SK-N-MC (cell line): ENCODE results near the gene SLC15A3.

Experiments used
- EZH2 ChIP-seq: fragments of 200-600 bp; sonication (generic); IDR thresholded peaks from one replicate; pipeline ENCODE4 v1.6.1; 2017; ENCODE audit warnings: antibody characterized with exemption
- FOXP2 ChIP-seq: optimal IDR thresholded peaks from 2 replicates; pipeline ENCODE3; 2011; ENCODE audit warnings: mild to moderate bottlenecking, moderate library complexity; ENCODE audit not compliant: insufficient read depth; ENCODE audit errors: extremely low read length, control extremely low read depth
- POLR2AphosphoS5 ChIP-seq: IDR thresholded peaks from 2 replicates; pipeline ENCODE4 v1.6.1; 2012; ENCODE audit warnings: mild to moderate bottlenecking, low read depth, low read length, borderline replicate concordance

- TF ChIP-seq POLR2AphosphoS5 (no peak), EZH2 (no peak), FOXP2 (no peak)
Measured at GRCh38 chr11:60918939-60919265, 33.1 kb downstream of the SLC15A3 start.
